ENCODE data around the gene RABL2B.

RABL2B gene

DNA sequence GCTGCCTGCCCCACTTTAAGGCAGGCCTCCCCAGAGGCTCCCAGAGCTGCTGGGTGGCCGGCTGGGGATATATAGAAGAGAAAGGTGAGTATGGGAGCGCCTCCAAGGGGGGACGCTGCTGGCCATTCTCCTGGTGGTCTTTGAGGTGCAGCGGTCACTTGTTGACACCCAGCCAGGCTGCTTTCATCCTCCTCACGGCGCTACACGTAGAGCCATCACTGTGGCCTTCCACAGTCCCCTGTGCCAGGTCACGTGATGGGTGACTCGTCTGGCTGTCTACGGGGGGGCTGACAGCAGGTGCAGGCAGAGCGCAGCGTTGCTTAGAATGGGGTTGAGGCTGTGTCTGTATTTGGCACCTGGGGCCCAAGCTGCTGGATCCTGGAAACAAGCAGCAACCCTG, 43.5 kb downstream of the RABL2B start:
- TF ChIP-seq POLR2AphosphoS5 (IDR thresholded peaks at IDR 0.05; ENCODE audit: low read depth, low read length) (no peak), TAF1 (IDR thresholded peaks at IDR 0.05; ENCODE audit: borderline replicate concordance, low read depth, low read length) (no peak), POLR2A (IDR thresholded peaks at IDR 0.05; ENCODE audit: low read depth, low read length) (no peak)
- FAIRE-seq (no peak), DNase-seq (ENCODE audit: insufficient read length) (no peak)

DNA sequence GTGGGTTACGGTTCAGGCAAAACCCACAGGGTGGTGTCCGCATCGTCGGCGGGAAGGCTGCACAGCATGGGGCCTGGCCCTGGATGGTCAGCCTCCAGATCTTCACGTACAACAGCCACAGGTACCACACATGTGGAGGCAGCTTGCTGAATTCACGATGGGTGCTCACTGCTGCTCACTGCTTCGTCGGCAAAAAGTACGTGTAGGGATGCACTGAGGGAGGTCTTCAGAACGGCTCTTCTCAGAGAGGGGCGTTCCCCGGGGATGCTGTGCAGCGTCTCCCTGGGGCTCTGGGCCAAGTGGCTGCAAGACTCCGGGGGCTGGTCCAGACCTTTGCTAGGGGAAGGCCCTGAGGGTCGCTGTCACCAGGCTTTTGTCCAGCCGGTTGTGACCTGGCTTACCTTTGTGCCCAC, 44.2 kb downstream of the RABL2B start:
- FAIRE-seq, result no peak
- TF ChIP-seq POLR2A (IDR thresholded peaks at IDR 0.05; ENCODE audit: low read depth, low read length), result no peak
- no peak for TF ChIP-seq POLR2AphosphoS5 (IDR thresholded peaks at IDR 0.05; ENCODE audit: low read depth, low read length)
- TF ChIP-seq TAF1 (IDR thresholded peaks at IDR 0.05; ENCODE audit: borderline replicate concordance, low read depth, low read length), result no peak

DNA sequence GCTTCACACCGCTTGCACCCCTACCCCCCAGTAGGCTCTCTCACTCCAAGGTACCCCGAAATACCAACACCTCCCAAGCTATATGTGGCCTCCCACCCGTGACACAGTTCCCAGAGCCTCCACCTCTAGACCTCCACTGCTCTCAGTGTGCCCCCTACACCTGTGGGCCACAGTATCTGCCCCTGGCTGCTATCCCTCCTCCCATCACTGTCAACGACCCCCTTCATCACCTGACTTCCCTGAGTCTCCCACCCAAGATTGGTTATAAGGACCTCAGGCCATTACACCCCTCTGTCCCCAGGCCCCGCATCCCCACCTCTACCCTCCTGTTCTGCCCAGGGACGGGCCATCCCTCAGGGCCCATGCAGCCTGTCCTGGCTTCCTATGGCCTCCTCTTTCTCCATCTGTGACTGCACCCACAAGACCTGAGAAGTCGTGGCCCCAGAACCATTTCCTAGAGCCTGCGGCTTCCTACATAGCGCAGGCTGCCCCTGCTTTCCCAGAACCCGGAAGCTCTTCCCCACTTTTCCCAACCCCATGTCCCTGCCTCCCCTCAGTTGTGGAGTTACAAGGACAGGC, 44.7 kb downstream of the RABL2B start:
- no peak for FAIRE-seq
- no peak for TF ChIP-seq TAF1 (IDR thresholded peaks at IDR 0.05; ENCODE audit: borderline replicate concordance, low read depth, low read length)
- TF ChIP-seq POLR2AphosphoS5 (IDR thresholded peaks at IDR 0.05; ENCODE audit: low read depth, low read length), result no peak
- no peak for DNase-seq (ENCODE audit: insufficient read length)

More for the DNA sequence above, 44.2 kb downstream of the RABL2B start:
- no peak for DNase-seq (ENCODE audit: insufficient read length)

DNA sequence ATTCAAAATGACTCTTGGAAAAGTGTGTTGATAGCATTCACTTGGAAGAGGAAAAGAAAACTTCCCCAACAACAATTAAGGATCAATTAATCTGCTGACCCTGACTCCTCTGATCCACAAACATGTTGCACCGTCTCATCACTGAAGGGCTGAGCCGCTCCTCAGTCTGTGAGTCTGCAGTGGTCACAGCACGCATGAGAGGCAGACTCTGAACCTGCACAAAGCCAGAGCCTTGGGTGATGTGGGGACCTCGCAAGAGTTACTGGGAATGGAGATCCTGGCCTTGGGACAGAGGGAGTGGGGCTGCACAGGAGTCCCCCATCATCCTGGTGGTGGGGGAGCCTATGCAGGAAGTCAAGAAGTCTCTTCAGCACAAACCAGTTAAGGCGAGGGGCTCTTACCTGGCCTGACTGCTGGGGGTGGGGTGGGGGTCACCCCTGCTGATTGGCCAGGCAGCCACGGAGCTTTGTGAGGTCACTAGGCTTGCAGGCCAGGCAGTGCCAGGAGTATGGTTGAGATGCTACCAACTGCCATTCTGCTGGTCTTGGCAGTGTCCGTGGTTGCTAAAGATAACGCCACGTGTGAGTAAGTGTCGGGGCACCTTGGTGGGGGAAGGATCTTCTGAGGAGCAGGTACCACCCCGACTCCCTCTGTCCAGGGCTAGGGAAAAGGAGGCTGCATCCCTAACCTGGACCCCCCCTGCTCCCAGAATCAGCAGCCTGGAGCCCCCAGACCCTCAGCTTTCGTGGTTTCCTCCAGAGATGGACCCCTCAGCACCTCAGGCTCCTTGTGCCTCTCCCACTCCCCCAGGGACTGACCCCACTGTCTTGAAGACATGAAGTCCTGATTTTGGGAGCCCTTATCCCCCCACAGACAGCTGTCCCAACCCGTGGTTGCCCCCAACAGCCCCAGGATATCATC, 45.4 kb downstream of the RABL2B start, which contains the start of gene ACR:
Gene ACR, plus strand, starts transcription at position 477 of the 921 bp plus-strand sequence. Its CDS starts 32 bp downstream, at position 509.
- FAIRE-seq, result no peak
- DNase-seq (ENCODE audit: insufficient read length), result no peak
- no peak for TF ChIP-seq TAF1 (IDR thresholded peaks at IDR 0.05; ENCODE audit: borderline replicate concordance, low read depth, low read length)
- TF ChIP-seq POLR2AphosphoS5 (IDR thresholded peaks at IDR 0.05; ENCODE audit: low read depth, low read length), result no peak
- no peak for TF ChIP-seq POLR2A (IDR thresholded peaks at IDR 0.05; ENCODE audit: low read depth, low read length)

DNA sequence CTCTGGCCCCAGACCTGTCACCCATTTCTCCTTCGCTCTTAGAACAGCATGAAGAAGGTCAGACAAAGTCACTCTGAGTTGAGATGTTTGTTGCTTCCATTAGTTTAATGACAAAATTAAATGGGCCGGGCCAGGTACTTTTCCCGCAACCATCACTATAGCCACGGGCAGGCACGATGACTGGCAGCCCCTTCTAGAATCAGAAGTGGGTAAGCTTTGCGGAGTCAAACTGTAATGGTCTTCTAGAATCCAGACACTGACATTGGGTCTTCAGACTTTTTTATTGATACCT, 47.8 kb downstream of the RABL2B start:
- FAIRE-seq (no peak), DNase-seq (ENCODE audit: insufficient read length) (no peak)
- TF ChIP-seq POLR2A (IDR thresholded peaks at IDR 0.05; ENCODE audit: low read depth, low read length) (no peak), TAF1 (IDR thresholded peaks at IDR 0.05; ENCODE audit: borderline replicate concordance, low read depth, low read length) (no peak), POLR2AphosphoS5 (IDR thresholded peaks at IDR 0.05; ENCODE audit: low read depth, low read length) (no peak)

DNA sequence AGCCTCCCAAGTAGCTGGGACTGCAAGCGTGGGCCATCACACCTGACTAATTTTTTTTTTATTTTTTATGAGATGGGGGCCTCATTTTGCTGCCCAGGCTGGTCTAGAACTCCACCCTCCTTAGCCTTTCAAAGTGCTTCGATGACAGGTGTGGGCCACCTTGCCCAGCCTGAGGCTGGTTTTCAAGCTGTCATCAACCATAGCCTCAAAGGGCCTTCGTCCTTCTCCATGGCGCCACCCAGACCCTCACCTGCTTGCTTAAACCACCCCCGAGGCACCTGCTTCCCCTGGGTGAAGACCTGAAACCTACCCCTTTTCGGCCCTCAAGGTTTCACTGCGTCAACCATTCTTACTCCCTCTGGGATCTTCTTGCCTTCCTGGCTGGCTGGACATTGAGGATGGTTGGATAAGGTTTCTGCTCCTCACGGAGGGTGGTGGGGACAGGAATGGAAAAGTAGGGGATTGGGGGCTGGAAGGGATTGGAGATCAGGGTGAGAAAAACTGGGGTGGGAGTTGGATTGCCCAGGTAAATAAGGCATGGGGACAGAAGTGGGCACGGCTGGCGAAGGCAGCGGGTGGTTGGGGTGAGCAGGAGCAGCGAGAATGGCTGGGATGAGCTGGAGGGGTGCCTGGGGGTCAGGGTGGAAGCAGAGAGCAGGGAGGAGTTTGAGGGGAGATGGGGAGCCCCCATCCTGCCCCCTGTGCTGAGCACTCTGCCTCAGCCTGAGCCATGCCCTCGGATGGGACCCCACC, 48.3 kb downstream of the RABL2B start:
- TF ChIP-seq POLR2A (IDR thresholded peaks at IDR 0.05; ENCODE audit: low read depth, low read length), result no peak
- TF ChIP-seq TAF1 (IDR thresholded peaks at IDR 0.05; ENCODE audit: borderline replicate concordance, low read depth, low read length), result no peak
- TF ChIP-seq POLR2AphosphoS5 (IDR thresholded peaks at IDR 0.05; ENCODE audit: low read depth, low read length), result no peak
- no peak for DNase-seq (ENCODE audit: insufficient read length)
- FAIRE-seq, result no peak

DNA sequence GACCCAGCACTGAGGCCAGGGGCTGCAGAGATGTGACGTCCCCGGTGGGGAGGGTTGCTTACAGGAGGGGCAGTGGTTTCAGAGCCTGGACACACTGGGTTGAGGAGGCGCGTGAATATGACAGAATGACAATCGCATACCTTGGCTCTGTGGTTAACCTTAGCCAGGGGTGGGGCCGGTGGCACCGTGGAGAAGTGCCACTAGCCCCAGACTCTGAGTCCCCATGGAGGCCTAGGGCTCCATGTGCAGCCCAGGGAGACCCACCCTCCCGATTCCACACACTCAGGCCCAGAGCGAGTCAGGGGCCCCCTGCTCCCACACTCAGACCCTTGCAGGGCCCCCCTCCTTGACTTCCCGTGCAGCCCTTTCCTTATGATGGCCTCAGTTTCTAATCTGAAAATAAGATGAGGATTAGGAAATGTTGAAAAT, 49.1 kb downstream of the RABL2B start:
- TF ChIP-seq POLR2AphosphoS5 (IDR thresholded peaks at IDR 0.05; ENCODE audit: low read depth, low read length) (no peak), POLR2A (IDR thresholded peaks at IDR 0.05; ENCODE audit: low read depth, low read length) (no peak), TAF1 (IDR thresholded peaks at IDR 0.05; ENCODE audit: borderline replicate concordance, low read depth, low read length) (no peak)
- DNase-seq (ENCODE audit: insufficient read length) (no peak), FAIRE-seq (no peak)

DNA sequence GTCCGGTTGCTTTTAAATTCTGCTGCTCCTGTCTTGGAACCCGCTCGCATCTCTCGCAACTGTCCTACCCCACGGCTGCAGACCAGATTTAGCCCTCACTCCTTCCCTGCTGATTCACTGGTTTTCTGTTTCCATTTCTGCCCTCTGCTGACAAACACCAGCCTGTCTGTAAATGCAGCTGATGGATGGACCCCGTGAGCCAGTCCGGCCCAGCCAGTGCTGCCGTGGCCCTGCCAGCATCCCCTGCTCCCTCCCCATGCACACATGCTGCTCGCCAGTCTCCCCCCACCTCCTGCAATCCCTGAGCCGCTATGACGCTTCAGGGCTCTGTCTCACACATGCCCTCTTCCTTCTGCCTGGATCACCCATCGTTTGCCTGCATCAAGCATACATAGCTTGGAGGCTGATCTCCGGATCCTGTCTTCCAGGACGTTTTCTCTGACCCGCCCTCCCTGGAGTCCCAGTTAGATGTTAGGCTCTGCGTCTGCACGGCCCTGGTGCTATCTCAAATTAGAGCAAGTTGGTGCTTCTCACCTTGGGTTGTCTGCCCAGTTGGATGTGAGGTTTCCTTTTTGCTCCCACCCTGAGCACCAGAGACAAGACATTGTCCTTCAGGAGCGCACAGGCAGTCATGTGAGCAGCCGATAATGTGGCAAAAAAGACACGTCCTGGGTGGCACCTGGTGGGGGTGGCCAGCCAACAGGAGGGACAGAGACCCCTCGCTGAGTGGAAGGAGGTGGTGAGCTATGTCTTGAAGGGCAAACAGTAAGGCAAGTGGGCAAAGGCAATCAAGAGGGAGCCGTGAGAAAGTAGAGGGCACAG, 49.7 kb downstream of the RABL2B start:
- TF ChIP-seq POLR2AphosphoS5 (IDR thresholded peaks at IDR 0.05; ENCODE audit: low read depth, low read length) (no peak), POLR2A (IDR thresholded peaks at IDR 0.05; ENCODE audit: low read depth, low read length) (no peak), TAF1 (IDR thresholded peaks at IDR 0.05; ENCODE audit: borderline replicate concordance, low read depth, low read length) (no peak)
- DNase-seq (ENCODE audit: insufficient read length) (no peak), FAIRE-seq (no peak)

DNA sequence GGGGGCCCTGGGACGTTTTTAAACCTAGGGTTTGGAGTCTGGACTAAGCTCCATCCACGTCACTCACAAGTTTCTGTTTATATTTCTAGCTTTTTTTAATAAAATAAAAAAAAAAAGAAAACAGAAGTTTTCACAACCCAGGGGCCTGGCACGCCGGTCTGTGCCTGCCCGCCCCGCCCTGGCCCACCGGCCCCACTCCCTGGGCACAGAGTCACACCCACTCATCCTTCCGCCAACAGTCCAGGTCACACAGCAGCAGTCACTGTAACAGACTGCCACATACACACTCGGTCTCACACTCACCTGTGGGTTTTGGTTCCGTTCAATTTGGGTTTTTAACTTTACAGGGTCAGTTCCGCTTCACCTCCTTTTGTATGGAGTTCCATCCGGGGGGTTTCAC, 50.8 kb downstream of the RABL2B start:
- no peak for TF ChIP-seq POLR2AphosphoS5 (IDR thresholded peaks at IDR 0.05; ENCODE audit: low read depth, low read length)
- no peak for TF ChIP-seq TAF1 (IDR thresholded peaks at IDR 0.05; ENCODE audit: borderline replicate concordance, low read depth, low read length)
- TF ChIP-seq POLR2A (IDR thresholded peaks at IDR 0.05; ENCODE audit: low read depth, low read length), result no peak
- DNase-seq (ENCODE audit: insufficient read length), result no peak
- FAIRE-seq, result no peak

DNA sequence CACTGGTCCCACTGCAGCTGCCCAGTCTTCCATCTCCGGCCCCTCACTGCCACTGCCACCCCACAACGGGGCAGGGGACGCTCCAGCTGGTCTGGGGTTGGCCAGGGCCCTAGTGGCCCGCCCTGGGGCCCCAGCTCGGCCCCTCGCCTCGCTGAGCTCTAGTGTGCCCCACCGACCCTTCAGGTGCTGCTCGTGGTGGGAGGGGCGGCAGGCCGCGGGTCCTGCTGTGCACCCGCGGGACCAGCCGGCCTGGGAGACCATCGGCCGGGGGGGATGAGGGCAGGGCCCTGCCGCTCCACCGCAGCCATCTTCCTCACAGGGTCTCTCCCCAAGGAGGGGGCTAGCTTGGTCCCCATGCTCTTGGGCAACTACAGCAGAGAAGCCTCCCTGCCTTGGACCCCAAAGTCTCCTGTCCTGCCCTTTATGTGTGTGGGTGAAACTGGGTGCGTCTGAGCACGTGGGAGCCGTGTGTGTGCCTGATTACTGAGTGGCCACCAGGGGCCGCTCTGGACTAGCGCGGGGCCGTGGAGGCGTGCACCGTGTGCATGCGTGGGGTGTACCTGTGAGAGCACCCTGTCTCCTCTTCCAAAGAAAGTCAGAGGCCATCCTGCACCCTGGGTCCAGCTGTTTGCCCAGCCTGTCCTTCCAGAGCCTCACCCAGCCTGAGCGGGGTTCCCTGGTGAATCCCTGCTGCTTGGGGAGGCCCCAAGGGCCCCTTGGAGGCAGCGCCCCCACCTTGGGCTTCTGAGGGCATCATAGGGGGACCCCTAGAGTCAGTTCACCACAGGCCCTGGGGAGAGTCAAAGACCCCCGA, 51.4 kb downstream of the RABL2B start:
- peak; percentile 62 for FAIRE-seq

More for the DNA sequence above, 51.4 kb downstream of the RABL2B start:
- TF ChIP-seq POLR2A (IDR thresholded peaks at IDR 0.05; ENCODE audit: low read depth, low read length) (no peak), TAF1 (IDR thresholded peaks at IDR 0.05; ENCODE audit: borderline replicate concordance, low read depth, low read length) (no peak), POLR2AphosphoS5 (IDR thresholded peaks at IDR 0.05; ENCODE audit: low read depth, low read length) (no peak)
- peak; percentile 73 for DNase-seq (ENCODE audit: insufficient read length)
